ENCODE measurements around the gene CARD11. TPM values are rescaled to one million over a fixed set of nuclear protein-coding genes. Genes with fewer than 3 reads are reported as not detected.

Gene CARD11
- total and polyA plus RNA-seq, 11 donors, result 0.15 to 3.2 (median 0.33) TPM; not detected in 2

GRCh38 chr7:2863461-2864066 is 180.1 kb downstream of the CARD11 start:
- H3K4me1 ChIP-seq, result peaks cover 0 to 31% (median 20%) of the 10 kb centered on the region in 12 donors
- H3K27ac ChIP-seq, result peak overlapping the region; percentile 68 to 97 (median 86)
- DNase-seq (peak; percentile 74 to 91 (median 89)), ATAC-seq (peak; percentile 87 to 97 (median 96))
- 37 to 49% (median 42%) methylated on average over 18 of the region's 18 CpGs for WGBS, 4 donors
- intact Hi-C loops (cut with DNase I), result loop anchor here in 8 of 10 donors (2.0 to 10.0 kb wide), 7 partner anchors 101 to 1035 kb away; partner anchors contain the start of gene SDK1 (in 2 of the 8)
- peak overlapping the region in 9 of 12 donors; percentile 2 to 45 (median 25) for H3K4me3 ChIP-seq
- H3K9me3 ChIP-seq, result no peaks in the 10 kb centered on the region
- no peaks in the 10 kb centered on the region for H3K27me3 ChIP-seq
- no peaks in the 10 kb centered on the region for H3K36me3 ChIP-seq
- peak in 1 of 2 donors; percentile 67 for TF ChIP-seq POLR2A (IDR thresholded peaks at IDR 0.05)
- peak in 1 of 12 donors; percentile 12 for TF ChIP-seq CTCF (IDR thresholded peaks at IDR 0.05)

- peaks cover 0 to 31% (median 20%) of the 10 kb centered on the region in 12 donors for H3K4me1 ChIP-seq
- H3K36me3 ChIP-seq, result no peaks in the 10 kb centered on the region
- TF ChIP-seq POLR2A (IDR thresholded peaks at IDR 0.05) (no peak), CTCF (IDR thresholded peaks at IDR 0.05) (no peak)
- peak overlapping the region; percentile 68 to 97 (median 86) for H3K27ac ChIP-seq
- ATAC-seq, result peak in 1 of 4 donors; percentile 4
- peak in 1 of 5 donors; percentile 32 for DNase-seq
- H3K4me3 ChIP-seq, result peak overlapping the region in 7 of 12 donors; percentile 2 to 45 (median 25)
- H3K27me3 ChIP-seq, result no peaks in the 10 kb centered on the region
- intact Hi-C loops (cut with DNase I), result loop anchor here in 8 of 10 donors (5.0 to 10.0 kb wide), 5 partner anchors 101 to 1032 kb away; partner anchors contain the start of gene SDK1 (in 2 of the 8)
- WGBS, 4 donors, result 84 to 88% (median 85%) methylated on average over 19 to 22 of the region's 22 CpGs
- no peaks in the 10 kb centered on the region for H3K9me3 ChIP-seq
These were observed 180.8 kb downstream of the CARD11 start for GRCh38 chr7:2862831-2863361.

- no peak for DNase-seq
- no peak overlapping the region for H3K27ac ChIP-seq
- no peak for ATAC-seq
- intact Hi-C loops (cut with DNase I), result loop anchor here in 8 of 10 donors (5.0 to 10.0 kb wide), 5 partner anchors 99 to 1033 kb away; partner anchors contain the start of gene SDK1 (in 2 of the 8)
- no peaks in the 10 kb centered on the region for H3K36me3 ChIP-seq
- H3K4me3 ChIP-seq, result no peak overlapping the region
- no peaks in the 10 kb centered on the region for H3K27me3 ChIP-seq
- no peaks in the 10 kb centered on the region for H3K9me3 ChIP-seq
- no peak for TF ChIP-seq POLR2A (IDR thresholded peaks at IDR 0.05)
- TF ChIP-seq CTCF (IDR thresholded peaks at IDR 0.05), result no peak
- WGBS, 4 donors, result 85 to 97% (median 94%) methylated on average over 4 of the region's 4 CpGs
- peaks cover 0 to 31% (median 21%) of the 10 kb centered on the region in 12 donors for H3K4me1 ChIP-seq
These were observed 182.2 kb downstream of the CARD11 start for GRCh38 chr7:2861509-2861908.

- 87 to 89% (median 88%) methylated on average over 14 of the region's 14 CpGs for WGBS, 4 donors
- intact Hi-C loops (cut with DNase I), result loop anchor here in 8 of 10 donors (5.0 to 10.0 kb wide), 5 partner anchors 98 to 1034 kb away; partner anchors contain the start of gene SDK1 (in 2 of the 8)
These were observed 183.0 kb downstream of the CARD11 start for GRCh38 chr7:2860627-2861133.

More at GRCh38 chr7:2860627-2861133, 183.0 kb downstream of the CARD11 start:
- Histone ChIP-seq H3K9me3 (no peaks in the 10 kb centered on the region), H3K36me3 (no peaks in the 10 kb centered on the region), H3K27ac (no peak overlapping the region), H3K4me3 (no peak overlapping the region), H3K4me1 (peaks cover 0 to 38% (median 21%) of the 10 kb centered on the region in 12 donors), H3K27me3 (no peaks in the 10 kb centered on the region)
- TF ChIP-seq CTCF (IDR thresholded peaks at IDR 0.05), result no peak
- no peak for TF ChIP-seq POLR2A (IDR thresholded peaks at IDR 0.05)
- no peak for DNase-seq
- no peak for ATAC-seq

Measured in heart left ventricle (tissue), 16 donors.